ENCODE measurements around the gene PNKD. TPM values are rescaled to one million over a fixed set of nuclear protein-coding genes. Genes with fewer than 3 reads are reported as not detected.

PNKD gene
- total and polyA plus RNA-seq, 7 donors, result 31.5 to 86.9 (median 54.5) TPM

DNA sequence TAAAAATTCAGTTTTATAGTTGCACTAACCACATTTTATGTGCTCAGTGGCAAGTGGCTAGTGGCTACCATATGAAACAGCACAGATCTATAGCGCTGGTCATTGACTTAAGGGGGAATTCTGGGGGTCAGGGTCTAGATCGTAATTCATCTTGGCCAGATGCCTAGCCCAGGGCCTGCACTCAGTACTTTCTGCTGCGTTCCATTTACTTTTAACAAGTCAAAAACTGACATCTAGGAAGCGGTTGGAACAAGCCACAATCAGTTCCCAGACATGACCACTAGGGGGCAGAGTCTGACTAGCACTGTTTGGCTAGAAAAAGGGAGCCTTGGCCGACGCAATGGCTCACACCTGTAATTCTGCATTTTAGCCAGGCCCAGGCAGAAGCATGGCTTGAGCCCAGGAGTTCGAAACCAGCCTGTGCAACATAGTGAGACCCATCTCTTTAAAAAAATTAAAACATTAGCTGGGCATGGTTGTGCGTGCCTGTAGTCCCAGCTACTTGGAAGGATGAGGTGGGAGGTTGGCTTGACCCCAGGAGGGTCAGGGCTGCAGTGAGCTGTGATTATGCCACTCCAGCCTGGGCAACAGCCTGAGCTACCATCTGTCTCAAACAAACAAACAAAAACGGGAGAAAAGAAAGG lies 31.0 kb downstream of the PNKD start:
- WGBS, 3 donors, result 8 to 12% (median 9%) methylated on average over 9 of the region's 9 CpGs
- no peaks in the 10 kb centered on the region for H3K9me3 ChIP-seq
- TF ChIP-seq, protein P1, sequence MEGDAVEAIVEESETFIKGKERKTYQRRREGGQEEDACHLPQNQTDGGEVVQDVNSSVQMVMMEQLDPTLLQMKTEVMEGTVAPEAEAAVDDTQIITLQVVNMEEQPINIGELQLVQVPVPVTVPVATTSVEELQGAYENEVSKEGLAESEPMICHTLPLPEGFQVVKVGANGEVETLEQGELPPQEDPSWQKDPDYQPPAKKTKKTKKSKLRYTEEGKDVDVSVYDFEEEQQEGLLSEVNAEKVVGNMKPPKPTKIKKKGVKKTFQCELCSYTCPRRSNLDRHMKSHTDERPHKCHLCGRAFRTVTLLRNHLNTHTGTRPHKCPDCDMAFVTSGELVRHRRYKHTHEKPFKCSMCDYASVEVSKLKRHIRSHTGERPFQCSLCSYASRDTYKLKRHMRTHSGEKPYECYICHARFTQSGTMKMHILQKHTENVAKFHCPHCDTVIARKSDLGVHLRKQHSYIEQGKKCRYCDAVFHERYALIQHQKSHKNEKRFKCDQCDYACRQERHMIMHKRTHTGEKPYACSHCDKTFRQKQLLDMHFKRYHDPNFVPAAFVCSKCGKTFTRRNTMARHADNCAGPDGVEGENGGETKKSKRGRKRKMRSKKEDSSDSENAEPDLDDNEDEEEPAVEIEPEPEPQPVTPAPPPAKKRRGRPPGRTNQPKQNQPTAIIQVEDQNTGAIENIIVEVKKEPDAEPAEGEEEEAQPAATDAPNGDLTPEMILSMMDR (IDR thresholded peaks at IDR 0.05), result peak; percentile 97
- no peaks in the 10 kb centered on the region for H3K4me1 ChIP-seq
- no peak overlapping the region for H3K4me3 ChIP-seq
- H3K27ac ChIP-seq, result no peak overlapping the region
- intact Hi-C loops (cut with DNase I), result loop anchor here (1.0 to 5.0 kb wide), 2 partner anchors 56 to 95 kb away; partner anchors contain the start of gene CATIP (in 2 of the 2)
- no peaks in the 10 kb centered on the region for H3K27me3 ChIP-seq (ENCODE audit: insufficient read depth in 3 of 3, low read length in 2 of 3)
- ATAC-seq (peak; percentile 82 to 94 (median 84)), DNase-seq (peak; percentile 69 to 83)
- no peaks in the 10 kb centered on the region for H3K36me3 ChIP-seq (ENCODE audit: insufficient read depth in 1 of 2, low read depth in 1 of 2)

DNA sequence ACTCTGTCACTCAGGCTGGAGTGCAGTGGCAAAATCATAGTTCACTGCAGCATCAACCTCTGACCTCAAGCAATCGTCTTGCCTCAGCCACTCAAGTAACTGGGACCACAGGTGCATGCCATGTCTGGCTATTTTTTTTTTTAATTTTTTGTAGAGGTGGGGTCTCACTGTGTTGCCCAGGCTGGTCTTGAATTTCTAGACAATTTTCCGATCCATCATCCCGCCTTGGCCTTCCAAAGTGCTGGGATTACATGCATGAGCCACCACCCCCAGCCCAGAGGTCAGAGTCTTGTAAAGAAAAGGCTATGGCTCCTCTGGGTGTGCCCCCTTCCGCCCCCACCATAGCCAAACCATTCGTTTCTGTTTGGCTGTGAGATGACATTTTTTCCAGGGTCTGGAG lies 35.1 kb downstream of the PNKD start:
- H3K27ac ChIP-seq, result no peak overlapping the region
- TF ChIP-seq, protein P1 (IDR thresholded peaks at IDR 0.05), result no peak
- no peaks in the 10 kb centered on the region for H3K4me1 ChIP-seq
- WGBS, 3 donors, result 73 to 83% (median 81%) methylated on average over 5 of the region's 5 CpGs
- DNase-seq (no peak), ATAC-seq (no peak)
- no peaks in the 10 kb centered on the region for H3K36me3 ChIP-seq (ENCODE audit: insufficient read depth in 1 of 2, low read depth in 1 of 2)
- no peaks in the 10 kb centered on the region for H3K27me3 ChIP-seq (ENCODE audit: insufficient read depth in 3 of 3, low read length in 2 of 3)
- intact Hi-C loops (cut with DNase I), result no loop called here
- no peaks in the 10 kb centered on the region for H3K9me3 ChIP-seq
- H3K4me3 ChIP-seq, result no peak overlapping the region

- WGBS, 3 donors, result 79 to 88% (median 87%) methylated on average over 9 of the region's 9 CpGs
- intact Hi-C loops (cut with DNase I), result no loop called here
Observed at GRCh38 chr2:218306184-218306920, 36.0 kb downstream of the PNKD start.

GRCh38 chr2:218307415-218308090 lies 37.2 kb downstream of the PNKD start:
- H3K27me3 ChIP-seq (ENCODE audit: insufficient read depth in 3 of 3, low read length in 2 of 3), result no peaks in the 10 kb centered on the region
- no peak overlapping the region for H3K4me3 ChIP-seq
- no peaks in the 10 kb centered on the region for H3K9me3 ChIP-seq
- no peak for DNase-seq
- TF ChIP-seq, protein P1 (IDR thresholded peaks at IDR 0.05), result no peak
- no peak for ATAC-seq
- H3K4me1 ChIP-seq, result no peaks in the 10 kb centered on the region
- no peaks in the 10 kb centered on the region for H3K36me3 ChIP-seq (ENCODE audit: insufficient read depth in 1 of 2, low read depth in 1 of 2)
- 86 to 91% (median 90%) methylated on average over 6 of the region's 6 CpGs for WGBS, 3 donors
- intact Hi-C loops (cut with DNase I), result no loop called here
- H3K27ac ChIP-seq, result no peak overlapping the region

More at GRCh38 chr2:218306184-218306920, 36.0 kb downstream of the PNKD start:
- no peaks in the 10 kb centered on the region for H3K27me3 ChIP-seq (ENCODE audit: insufficient read depth in 3 of 3, low read length in 2 of 3)
- ATAC-seq (no peak), DNase-seq (no peak)
- TF ChIP-seq, protein P1 (IDR thresholded peaks at IDR 0.05), result no peak
- H3K4me1 ChIP-seq, result no peaks in the 10 kb centered on the region
- no peaks in the 10 kb centered on the region for H3K9me3 ChIP-seq
- no peak overlapping the region for H3K27ac ChIP-seq
- H3K36me3 ChIP-seq (ENCODE audit: insufficient read depth in 1 of 2, low read depth in 1 of 2), result no peaks in the 10 kb centered on the region
- no peak overlapping the region for H3K4me3 ChIP-seq

Measured in psoas muscle (tissue), 8 donors.